Glutamatergic neuron (in vitro differentiated cells): ENCODE data around the gene RARB. TPM values are rescaled to one million over a fixed set of nuclear protein-coding genes. Genes with fewer than 3 reads are reported as not detected.

Source experiments
- DNase-seq: peaks from one replicate; pipeline ENCODE4 v3.0.0; 2022
- H3K27ac Mint-ChIP-seq: one replicate; pipeline ENCODE4 v1.8.0; 2020; ENCODE audit warnings: mild to moderate bottlenecking, mixed read lengths, inconsistent platforms; ENCODE audit not compliant: unreplicated experiment
- H3K27me3 Mint-ChIP-seq: one replicate; pipeline ENCODE4 v1.8.0; 2020; ENCODE audit warnings: mild to moderate bottlenecking, moderate library complexity, mixed read lengths, inconsistent platforms; ENCODE audit not compliant: unreplicated experiment
- H3K36me3 Mint-ChIP-seq: one replicate; pipeline ENCODE4 v1.8.0; 2020; ENCODE audit warnings: mild to moderate bottlenecking, mixed read lengths, inconsistent platforms; ENCODE audit not compliant: unreplicated experiment
- H3K4me1 Mint-ChIP-seq: one replicate; pipeline ENCODE4 v1.8.0; 2020; ENCODE audit warnings: mild to moderate bottlenecking, low read depth, mixed read lengths, inconsistent platforms; ENCODE audit not compliant: unreplicated experiment
- H3K4me3 Mint-ChIP-seq: one replicate; pipeline ENCODE4 v1.8.0; 2020; ENCODE audit warnings: mild to moderate bottlenecking, mixed read lengths, inconsistent platforms; ENCODE audit not compliant: unreplicated experiment
- H3K9me3 Mint-ChIP-seq: one replicate; pipeline ENCODE4 v1.8.0; 2020; ENCODE audit warnings: mild to moderate bottlenecking, moderate library complexity, mixed read lengths, inconsistent platforms; ENCODE audit not compliant: unreplicated experiment
- total RNA-seq: library from RNA; stranded (reverse); fragmentation: NEBNext Ultra II Directional; extraction: Animal tissue kit (Norgen Biotek cat#: 25700); gene quantifications from one replicate; pipeline ENCODE4 v1.2.1, GENCODE V29; 2021; ENCODE audit not compliant: unreplicated experiment
- TF ChIP-seq, protein P1 (sequence below): fragments of 200-600 bp; sonication (generic); IDR thresholded peaks from one replicate; pipeline ENCODE4 v1.5.0; 2021; ENCODE audit not compliant: partially characterized antibody, unreplicated experiment

RARB gene
- total RNA-seq, 1 donor from 2014 or later, result 1.2 TPM

- Mint-ChIP-seq H3K4me1 (peaks cover 7% of the 10 kb centered on the region), H3K36me3 (peaks cover 4% of the 10 kb centered on the region), H3K27me3 (no peaks in the 10 kb centered on the region), H3K9me3 (no peaks in the 10 kb centered on the region), H3K27ac (no peak overlapping the region), H3K4me3 (no peak overlapping the region)
- no peak for DNase-seq
- TF ChIP-seq, protein P1, sequence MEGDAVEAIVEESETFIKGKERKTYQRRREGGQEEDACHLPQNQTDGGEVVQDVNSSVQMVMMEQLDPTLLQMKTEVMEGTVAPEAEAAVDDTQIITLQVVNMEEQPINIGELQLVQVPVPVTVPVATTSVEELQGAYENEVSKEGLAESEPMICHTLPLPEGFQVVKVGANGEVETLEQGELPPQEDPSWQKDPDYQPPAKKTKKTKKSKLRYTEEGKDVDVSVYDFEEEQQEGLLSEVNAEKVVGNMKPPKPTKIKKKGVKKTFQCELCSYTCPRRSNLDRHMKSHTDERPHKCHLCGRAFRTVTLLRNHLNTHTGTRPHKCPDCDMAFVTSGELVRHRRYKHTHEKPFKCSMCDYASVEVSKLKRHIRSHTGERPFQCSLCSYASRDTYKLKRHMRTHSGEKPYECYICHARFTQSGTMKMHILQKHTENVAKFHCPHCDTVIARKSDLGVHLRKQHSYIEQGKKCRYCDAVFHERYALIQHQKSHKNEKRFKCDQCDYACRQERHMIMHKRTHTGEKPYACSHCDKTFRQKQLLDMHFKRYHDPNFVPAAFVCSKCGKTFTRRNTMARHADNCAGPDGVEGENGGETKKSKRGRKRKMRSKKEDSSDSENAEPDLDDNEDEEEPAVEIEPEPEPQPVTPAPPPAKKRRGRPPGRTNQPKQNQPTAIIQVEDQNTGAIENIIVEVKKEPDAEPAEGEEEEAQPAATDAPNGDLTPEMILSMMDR, result no peak
Measured at GRCh38 chr3:25593001-25593400, 164.9 kb downstream of the RARB start.

DNA sequence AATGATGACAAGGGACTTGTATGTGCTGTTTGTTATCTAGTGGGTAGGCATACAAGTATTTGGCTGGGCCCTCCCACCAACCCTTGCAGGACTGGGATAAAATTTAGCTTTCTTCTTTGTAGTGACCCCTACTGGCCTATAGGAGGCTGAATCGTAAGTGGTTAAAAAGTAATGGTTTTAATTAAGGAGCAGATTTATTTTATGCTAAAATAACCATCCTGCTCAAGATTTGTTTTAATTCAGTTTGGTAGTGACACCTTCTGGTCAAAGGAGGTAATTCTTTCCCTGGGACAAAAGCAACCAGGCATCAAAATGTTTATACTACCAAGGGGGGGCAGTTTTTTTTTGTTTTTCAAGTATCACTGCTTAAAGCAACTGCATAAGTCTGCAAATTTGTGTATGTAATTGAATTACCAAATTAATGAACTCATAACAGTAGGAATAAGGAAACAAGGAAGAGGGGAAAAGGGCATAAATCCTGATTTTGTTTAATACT lies 166.0 kb downstream of the RARB start:
- Mint-ChIP-seq H3K36me3 (no peaks in the 10 kb centered on the region), H3K27me3 (no peaks in the 10 kb centered on the region), H3K27ac (no peak overlapping the region), H3K4me1 (peaks cover 7% of the 10 kb centered on the region), H3K4me3 (no peak overlapping the region), H3K9me3 (no peaks in the 10 kb centered on the region)
- DNase-seq, result no peak
- TF ChIP-seq, protein P1, result peak; percentile 97

GRCh38 chr3:25597535-25598101 lies 169.6 kb downstream of the RARB start:
- no peaks in the 10 kb centered on the region for H3K9me3 Mint-ChIP-seq
- no peak for DNase-seq
- no peak overlapping the region for H3K27ac Mint-ChIP-seq
- H3K4me3 Mint-ChIP-seq, result no peak overlapping the region
- TF ChIP-seq, protein P1, result no peak
- H3K27me3 Mint-ChIP-seq, result no peaks in the 10 kb centered on the region
- H3K4me1 Mint-ChIP-seq, result peaks cover 7% of the 10 kb centered on the region
- no peaks in the 10 kb centered on the region for H3K36me3 Mint-ChIP-seq

DNA sequence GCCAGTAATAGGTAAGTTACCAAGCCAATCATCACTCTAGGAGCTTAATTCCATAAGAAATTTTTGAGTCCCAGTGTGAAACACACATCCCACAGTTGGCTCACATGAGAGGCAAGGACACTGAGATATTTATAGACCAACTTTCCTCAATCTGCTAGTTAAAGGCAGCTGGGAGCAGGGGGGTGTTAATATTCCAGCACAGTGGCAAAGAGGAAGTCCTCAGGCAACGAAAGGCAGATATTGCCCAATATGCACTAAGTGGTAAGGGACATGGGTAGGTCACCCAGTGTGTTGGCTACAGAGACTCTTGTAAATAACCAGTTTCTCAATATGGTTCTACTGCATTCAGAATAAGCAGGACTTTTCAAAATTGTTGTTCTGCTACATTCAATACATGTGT lies 175.6 kb downstream of the RARB start:
- no peaks in the 10 kb centered on the region for H3K36me3 Mint-ChIP-seq
- H3K9me3 Mint-ChIP-seq, result no peaks in the 10 kb centered on the region
- no peak overlapping the region for H3K27ac Mint-ChIP-seq
- H3K27me3 Mint-ChIP-seq, result no peaks in the 10 kb centered on the region
- TF ChIP-seq, protein P1, result no peak
- H3K4me3 Mint-ChIP-seq, result no peak overlapping the region
- H3K4me1 Mint-ChIP-seq, result peaks cover 2% of the 10 kb centered on the region
- no peak for DNase-seq

- H3K4me1 Mint-ChIP-seq, result peaks cover 2% of the 10 kb centered on the region
- no peak overlapping the region for H3K4me3 Mint-ChIP-seq
- DNase-seq, result no peak
- H3K9me3 Mint-ChIP-seq, result no peaks in the 10 kb centered on the region
- H3K36me3 Mint-ChIP-seq, result no peaks in the 10 kb centered on the region
- TF ChIP-seq, protein P1, result no peak
- no peaks in the 10 kb centered on the region for H3K27me3 Mint-ChIP-seq
- H3K27ac Mint-ChIP-seq, result no peak overlapping the region
Measured at GRCh38 chr3:25604107-25604805, 176.2 kb downstream of the RARB start.
